Cortex of kidney (tissue), 1 donor: Measurements from ENCODE around the gene ICE2.
"Not testable (repeated sequence)": the region's sequence is repeated elsewhere in the genome, so short reads cannot be mapped to it uniquely, and the experiment has no call there.

ENCODE experiments used
- DNase-seq: peaks from one replicate; lab custom pipeline; 2025; lab: John Stamatoyannopoulos, UW

ICE2 gene

GRCh38 chr15:60442763-60443162 is 36.2 kb downstream of the ICE2 start:
- no peak for DNase-seq

GRCh38 chr15:60442031-60442650 is 36.8 kb downstream of the ICE2 start:
- DNase-seq: no peak

GRCh38 chr15:60441331-60441730 is 37.6 kb downstream of the ICE2 start:
- DNase-seq: no peak

- no peak for DNase-seq
Observed at GRCh38 chr15:60438646-60439045, 40.3 kb downstream of the ICE2 start.

- no peak for DNase-seq
Observed at GRCh38 chr15:60428935-60429334, 50.0 kb downstream of the ICE2 start.

- DNase-seq: no peak
Observed at GRCh38 chr15:60426870-60427508, 52.0 kb downstream of the ICE2 start.

GRCh38 chr15:60425461-60425860 is 53.5 kb downstream of the ICE2 start:
- DNase-seq: no peak

GRCh38 chr15:60424006-60424405 is 54.9 kb downstream of the ICE2 start:
- DNase-seq: no peak

GRCh38 chr15:60423537-60423936 is 55.4 kb downstream of the ICE2 start:
- DNase-seq: no peak

- no peak for DNase-seq
Observed at GRCh38 chr15:60421544-60421943, 57.4 kb downstream of the ICE2 start.

- no peak for DNase-seq
Observed at GRCh38 chr15:60420203-60420716, 58.7 kb downstream of the ICE2 start.

- no peak for DNase-seq
Observed at GRCh38 chr15:60419753-60420152, 59.2 kb downstream of the ICE2 start.

- no peak for DNase-seq
Observed at GRCh38 chr15:60418096-60418495, 60.8 kb downstream of the ICE2 start.

GRCh38 chr15:60417112-60417511 is 61.8 kb downstream of the ICE2 start:
- no peak for DNase-seq

- DNase-seq: no peak
Observed at GRCh38 chr15:60416484-60416883, 62.5 kb downstream of the ICE2 start.

GRCh38 chr15:60414016-60414682 is 64.8 kb downstream of the ICE2 start:
- no peak for DNase-seq

- DNase-seq: no peak
Observed at GRCh38 chr15:60413231-60413824, 65.6 kb downstream of the ICE2 start.

- DNase-seq: not testable (repeated sequence)
Observed at GRCh38 chr15:60412807-60413206, 66.1 kb downstream of the ICE2 start.

GRCh38 chr15:60411774-60412425 is 67.0 kb downstream of the ICE2 start:
- no peak for DNase-seq

- DNase-seq: not testable (repeated sequence)
Observed at GRCh38 chr15:60410350-60410749, 68.6 kb downstream of the ICE2 start.

GRCh38 chr15:60408463-60408981 is 70.4 kb downstream of the ICE2 start:
- DNase-seq: no peak

GRCh38 chr15:60407415-60407805 is 71.5 kb downstream of the ICE2 start:
- no peak for DNase-seq
